GM23338 (cell line): ENCODE measurements around the gene TOX4. TPM values are rescaled to one million over a fixed set of nuclear protein-coding genes. Genes with fewer than 3 reads are reported as not detected.
"Not testable (repeated sequence)": the region's sequence is repeated elsewhere in the genome, so short reads cannot be mapped to it uniquely, and the experiment has no call there.

Experiments used
- ATAC-seq: fragments of 200-7000 bp; cut with Tn5 transposase; 3 replicates; pipeline ENCODE4 v1.9.1; 2020
- DNase-seq: peaks from one replicate; pipeline ENCODE4 v3.0.0-alpha.2; 2015; ENCODE audit warnings: low spot score
- H2AFZ ChIP-seq: fragments of 200-600 bp; sonication (generic); 2 replicates; pipeline ENCODE4 v1.8.0; 2016; ENCODE audit warnings: antibody characterized with exemption, mild to moderate bottlenecking, moderate library complexity
- H3F3A ChIP-seq: fragments of 200-600 bp; sonication (generic); replicated peaks from 2 replicates; pipeline ENCODE4 v1.8.0; 2017; ENCODE audit warnings: antibody characterized with exemption, mixed run types, low read depth
- H3K27ac ChIP-seq: fragments of 200-600 bp; sonication (generic); 2 replicates; pipeline ENCODE4 v1.6.1; 2016; ENCODE audit warnings: low read depth
- H3K27me3 ChIP-seq: fragments of 200-600 bp; sonication (generic); 2 replicates; pipeline ENCODE4 v1.8.0; 2016; ENCODE audit warnings: mild to moderate bottlenecking, mixed run types, moderate library complexity; ENCODE audit not compliant: insufficient read depth
- H3K36me3 ChIP-seq: fragments of 200-600 bp; sonication (generic); 2 replicates; pipeline ENCODE4 v1.8.0; 2016; ENCODE audit warnings: mild to moderate bottlenecking; ENCODE audit not compliant: insufficient read depth
- H3K4me1 ChIP-seq: fragments of 200-600 bp; sonication (generic); 2 replicates; pipeline ENCODE4 v1.8.0; 2016; ENCODE audit warnings: mild to moderate bottlenecking, moderate library complexity; ENCODE audit not compliant: insufficient read depth
- H3K4me2 ChIP-seq: fragments of 200-600 bp; sonication (generic); 2 replicates; pipeline ENCODE4 v1.7.1; 2017; ENCODE audit warnings: mixed run types
- H3K4me3 ChIP-seq: fragments of 200-600 bp; sonication (generic); 2 replicates; pipeline ENCODE4 v1.6.1; 2016; ENCODE audit warnings: mixed run types
- H3K79me2 ChIP-seq: fragments of 200-600 bp; sonication (generic); replicated peaks from 2 replicates; pipeline ENCODE4 v1.8.0; 2017; ENCODE audit warnings: mild to moderate bottlenecking; ENCODE audit not compliant: insufficient read depth
- H3K9me2 ChIP-seq: fragments of 200-600 bp; sonication (generic); 2 replicates; pipeline ENCODE4 v1.8.0; 2017; ENCODE audit not compliant: insufficient read depth
- H4K20me1 ChIP-seq: fragments of 200-600 bp; sonication (generic); replicated peaks from 2 replicates; pipeline ENCODE4 v1.8.0; 2017; ENCODE audit warnings: mild to moderate bottlenecking; ENCODE audit not compliant: insufficient read depth
- H3K27ac Mint-ChIP-seq: 2 replicates; pipeline ENCODE4 v1.8.0; 2020; ENCODE audit warnings: inconsistent platforms, mild to moderate bottlenecking, moderate library complexity, mixed read lengths
- H3K27me3 Mint-ChIP-seq: 3 replicates; pipeline ENCODE4 v1.8.0; 2022; ENCODE audit warnings: low read depth, mild to moderate bottlenecking, moderate library complexity, mixed read lengths, inconsistent platforms; ENCODE audit not compliant: insufficient read depth, poor library complexity
- H3K36me3 Mint-ChIP-seq: 3 replicates; pipeline ENCODE4 v1.8.0; 2021; ENCODE audit warnings: low read depth, mild to moderate bottlenecking, inconsistent platforms, moderate library complexity, mixed read lengths
- H3K4me1 Mint-ChIP-seq: 3 replicates; pipeline ENCODE4 v1.8.0; 2020; ENCODE audit warnings: mild to moderate bottlenecking, inconsistent platforms, mixed read lengths
- H3K4me3 Mint-ChIP-seq: 3 replicates; pipeline ENCODE4 v1.8.0; 2021; ENCODE audit warnings: moderate library complexity, mild to moderate bottlenecking, inconsistent platforms, mixed read lengths
- H3K9me3 Mint-ChIP-seq: 3 replicates; pipeline ENCODE4 v1.8.0; 2020; ENCODE audit warnings: moderate library complexity, mild to moderate bottlenecking, inconsistent platforms, mixed read lengths
- EZH2 ChIP-seq: fragments of 200-600 bp; sonication (generic); IDR thresholded peaks from one replicate; pipeline ENCODE4 v1.8.0; 2017; ENCODE audit warnings: antibody characterized with exemption, mild to moderate bottlenecking, low read depth; ENCODE audit not compliant: unreplicated experiment
- EZH2phosphoT487 ChIP-seq: fragments of 200-600 bp; sonication (generic); IDR thresholded peaks from one replicate; pipeline ENCODE4 v1.8.1; 2018; ENCODE audit warnings: antibody characterized with exemption; ENCODE audit not compliant: unreplicated experiment
- NANOG ChIP-seq: IDR thresholded peaks from 2 replicates; pipeline ENCODE4 v1.6.1; 2016; ENCODE audit warnings: antibody characterized with exemption, borderline replicate concordance
- STAT1 ChIP-seq: IDR thresholded peaks from one replicate; pipeline ENCODE4 v1.6.1; 2016; ENCODE audit warnings: antibody characterized with exemption; ENCODE audit not compliant: unreplicated experiment
- polyA plus RNA-seq: library from polyadenylated mRNA; unstranded; fragments of >200 nt; fragmentation: Nextera tagmentation; extraction: Ambion mirVana; gene quantifications from 2 replicates; pipeline ENCODE4 v1.2.1, GENCODE V29; 2016
- total RNA-seq: library from RNA; depleted of rRNA; stranded (reverse); fragments of >200 nt; shearing (Covaris generic); gene quantifications from 2 replicates; pipeline ENCODE4 v1.2.3, GENCODE V29; 2014
- TF ChIP-seq, protein P1 (sequence below): IDR thresholded peaks from 2 replicates; pipeline ENCODE4 v1.6.1; 2016; ENCODE audit warnings: antibody characterized with exemption
- TF ChIP-seq, protein P2 (sequence below): fragments of 250-450 bp; sonication (Bioruptor Pico); IDR thresholded peaks from 2 replicates; pipeline ENCODE4 v1.5.0; 2020; ENCODE audit warnings: mild to moderate bottlenecking, moderate library complexity
- TF ChIP-seq, protein P3 (sequence below): IDR thresholded peaks from one replicate; pipeline ENCODE4 v1.6.1; 2018; ENCODE audit warnings: antibody characterized with exemption; ENCODE audit not compliant: unreplicated experiment
- TF ChIP-seq, protein P4 (sequence below), 2 experiments: fragments of 200-600 bp in 1 of 2; sonication (generic) in 1 of 2; conservative IDR thresholded peaks; 2 replicates each; pipeline versions ENCODE4 v1.5.1 to v1.6.1; 2016 to 2017; ENCODE audit warnings: antibody characterized with exemption in 2 of 2, low read depth in 2 of 2, mild to moderate bottlenecking in 2 of 2, moderate library complexity in 1 of 2

The TOX4 gene
- total and polyA plus RNA-seq, 2 experiments from 2014 or later = 45.6 to 72.8 TPM

DNA sequence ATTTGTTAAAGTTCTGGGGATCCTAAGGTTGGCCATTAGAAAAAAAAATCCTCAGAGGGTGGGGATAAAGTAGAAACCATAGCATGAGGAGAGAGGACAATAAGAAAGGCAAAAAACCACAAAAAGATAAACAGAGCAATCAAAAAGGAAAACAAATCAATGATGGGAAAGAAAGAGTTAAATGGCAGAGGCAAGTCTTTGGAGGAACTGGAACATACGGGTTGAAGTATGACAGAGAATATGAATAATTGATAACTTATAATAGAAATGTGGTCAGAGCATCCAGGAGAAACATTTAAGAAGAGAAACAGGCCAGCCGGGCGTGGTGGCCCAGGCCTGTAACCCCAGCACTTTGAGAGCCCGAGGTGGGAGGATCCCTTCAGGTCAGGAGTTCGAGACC lies 67.0 kb downstream of the TOX4 start:
- Mint-ChIP-seq H3K4me3 (peak overlapping the region; percentile 49), H3K9me3 (peaks cover 21% of the 10 kb centered on the region), H3K4me1 (peaks cover 31% of the 10 kb centered on the region), H3K36me3 (peaks cover 14% of the 10 kb centered on the region; the same call in 2 of the 3 replicates), H3K27ac (peak overlapping the region; percentile 85), H3K27me3 (peaks cover 25% of the 10 kb centered on the region)
- no peaks in the 10 kb centered on the region for H4K20me1 ChIP-seq
- ATAC-seq = no peak
- H3K4me3 ChIP-seq = peak overlapping the region; percentile 6; the same call in 1 of the 2 replicates
- no peak for DNase-seq
- H3K27me3 ChIP-seq = no peaks in the 10 kb centered on the region
- H3K4me1 ChIP-seq = peaks cover 26% of the 10 kb centered on the region
- H3K4me2 ChIP-seq = peak overlapping the region; percentile 14
- TF ChIP-seq, protein P1, sequence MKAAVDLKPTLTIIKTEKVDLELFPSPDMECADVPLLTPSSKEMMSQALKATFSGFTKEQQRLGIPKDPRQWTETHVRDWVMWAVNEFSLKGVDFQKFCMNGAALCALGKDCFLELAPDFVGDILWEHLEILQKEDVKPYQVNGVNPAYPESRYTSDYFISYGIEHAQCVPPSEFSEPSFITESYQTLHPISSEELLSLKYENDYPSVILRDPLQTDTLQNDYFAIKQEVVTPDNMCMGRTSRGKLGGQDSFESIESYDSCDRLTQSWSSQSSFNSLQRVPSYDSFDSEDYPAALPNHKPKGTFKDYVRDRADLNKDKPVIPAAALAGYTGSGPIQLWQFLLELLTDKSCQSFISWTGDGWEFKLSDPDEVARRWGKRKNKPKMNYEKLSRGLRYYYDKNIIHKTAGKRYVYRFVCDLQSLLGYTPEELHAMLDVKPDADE = no peak
- TF ChIP-seq, protein P2, sequence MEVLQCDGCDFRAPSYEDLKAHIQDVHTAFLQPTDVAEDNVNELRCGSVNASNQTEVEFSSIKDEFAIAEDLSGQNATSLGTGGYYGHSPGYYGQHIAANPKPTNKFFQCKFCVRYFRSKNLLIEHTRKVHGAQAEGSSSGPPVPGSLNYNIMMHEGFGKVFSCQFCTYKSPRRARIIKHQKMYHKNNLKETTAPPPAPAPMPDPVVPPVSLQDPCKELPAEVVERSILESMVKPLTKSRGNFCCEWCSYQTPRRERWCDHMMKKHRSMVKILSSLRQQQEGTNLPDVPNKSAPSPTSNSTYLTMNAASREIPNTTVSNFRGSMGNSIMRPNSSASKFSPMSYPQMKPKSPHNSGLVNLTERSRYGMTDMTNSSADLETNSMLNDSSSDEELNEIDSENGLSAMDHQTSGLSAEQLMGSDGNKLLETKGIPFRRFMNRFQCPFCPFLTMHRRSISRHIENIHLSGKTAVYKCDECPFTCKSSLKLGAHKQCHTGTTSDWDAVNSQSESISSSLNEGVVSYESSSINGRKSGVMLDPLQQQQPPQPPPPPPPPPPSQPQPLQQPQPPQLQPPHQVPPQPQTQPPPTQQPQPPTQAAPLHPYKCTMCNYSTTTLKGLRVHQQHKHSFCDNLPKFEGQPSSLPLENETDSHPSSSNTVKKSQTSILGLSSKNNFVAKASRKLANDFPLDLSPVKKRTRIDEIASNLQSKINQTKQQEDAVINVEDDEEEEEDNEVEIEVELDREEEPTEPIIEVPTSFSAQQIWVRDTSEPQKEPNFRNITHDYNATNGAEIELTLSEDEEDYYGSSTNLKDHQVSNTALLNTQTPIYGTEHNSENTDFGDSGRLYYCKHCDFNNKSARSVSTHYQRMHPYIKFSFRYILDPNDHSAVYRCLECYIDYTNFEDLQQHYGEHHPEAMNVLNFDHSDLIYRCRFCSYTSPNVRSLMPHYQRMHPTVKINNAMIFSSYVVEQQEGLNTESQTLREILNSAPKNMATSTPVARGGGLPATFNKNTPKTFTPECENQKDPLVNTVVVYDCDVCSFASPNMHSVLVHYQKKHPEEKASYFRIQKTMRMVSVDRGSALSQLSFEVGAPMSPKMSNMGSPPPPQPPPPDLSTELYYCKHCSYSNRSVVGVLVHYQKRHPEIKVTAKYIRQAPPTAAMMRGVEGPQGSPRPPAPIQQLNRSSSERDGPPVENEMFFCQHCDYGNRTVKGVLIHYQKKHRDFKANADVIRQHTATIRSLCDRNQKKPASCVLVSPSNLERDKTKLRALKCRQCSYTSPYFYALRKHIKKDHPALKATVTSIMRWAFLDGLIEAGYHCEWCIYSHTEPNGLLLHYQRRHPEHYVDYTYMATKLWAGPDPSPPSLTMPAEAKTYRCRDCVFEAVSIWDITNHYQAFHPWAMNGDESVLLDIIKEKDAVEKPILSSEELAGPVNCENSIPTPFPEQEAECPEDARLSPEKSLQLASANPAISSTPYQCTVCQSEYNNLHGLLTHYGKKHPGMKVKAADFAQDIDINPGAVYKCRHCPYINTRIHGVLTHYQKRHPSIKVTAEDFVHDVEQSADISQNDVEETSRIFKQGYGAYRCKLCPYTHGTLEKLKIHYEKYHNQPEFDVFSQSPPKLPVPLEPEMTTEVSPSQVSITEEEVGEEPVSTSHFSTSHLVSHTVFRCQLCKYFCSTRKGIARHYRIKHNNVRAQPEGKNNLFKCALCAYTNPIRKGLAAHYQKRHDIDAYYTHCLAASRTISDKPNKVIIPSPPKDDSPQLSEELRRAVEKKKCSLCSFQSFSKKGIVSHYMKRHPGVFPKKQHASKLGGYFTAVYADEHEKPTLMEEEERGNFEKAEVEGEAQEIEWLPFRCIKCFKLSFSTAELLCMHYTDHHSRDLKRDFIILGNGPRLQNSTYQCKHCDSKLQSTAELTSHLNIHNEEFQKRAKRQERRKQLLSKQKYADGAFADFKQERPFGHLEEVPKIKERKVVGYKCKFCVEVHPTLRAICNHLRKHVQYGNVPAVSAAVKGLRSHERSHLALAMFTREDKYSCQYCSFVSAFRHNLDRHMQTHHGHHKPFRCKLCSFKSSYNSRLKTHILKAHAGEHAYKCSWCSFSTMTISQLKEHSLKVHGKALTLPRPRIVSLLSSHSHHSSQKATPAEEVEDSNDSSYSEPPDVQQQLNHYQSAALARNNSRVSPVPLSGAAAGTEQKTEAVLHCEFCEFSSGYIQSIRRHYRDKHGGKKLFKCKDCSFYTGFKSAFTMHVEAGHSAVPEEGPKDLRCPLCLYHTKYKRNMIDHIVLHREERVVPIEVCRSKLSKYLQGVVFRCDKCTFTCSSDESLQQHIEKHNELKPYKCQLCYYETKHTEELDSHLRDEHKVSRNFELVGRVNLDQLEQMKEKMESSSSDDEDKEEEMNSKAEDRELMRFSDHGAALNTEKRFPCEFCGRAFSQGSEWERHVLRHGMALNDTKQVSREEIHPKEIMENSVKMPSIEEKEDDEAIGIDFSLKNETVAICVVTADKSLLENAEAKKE (CRISPR knock-in tag) = no peak
- TF ChIP-seq, protein P3, sequence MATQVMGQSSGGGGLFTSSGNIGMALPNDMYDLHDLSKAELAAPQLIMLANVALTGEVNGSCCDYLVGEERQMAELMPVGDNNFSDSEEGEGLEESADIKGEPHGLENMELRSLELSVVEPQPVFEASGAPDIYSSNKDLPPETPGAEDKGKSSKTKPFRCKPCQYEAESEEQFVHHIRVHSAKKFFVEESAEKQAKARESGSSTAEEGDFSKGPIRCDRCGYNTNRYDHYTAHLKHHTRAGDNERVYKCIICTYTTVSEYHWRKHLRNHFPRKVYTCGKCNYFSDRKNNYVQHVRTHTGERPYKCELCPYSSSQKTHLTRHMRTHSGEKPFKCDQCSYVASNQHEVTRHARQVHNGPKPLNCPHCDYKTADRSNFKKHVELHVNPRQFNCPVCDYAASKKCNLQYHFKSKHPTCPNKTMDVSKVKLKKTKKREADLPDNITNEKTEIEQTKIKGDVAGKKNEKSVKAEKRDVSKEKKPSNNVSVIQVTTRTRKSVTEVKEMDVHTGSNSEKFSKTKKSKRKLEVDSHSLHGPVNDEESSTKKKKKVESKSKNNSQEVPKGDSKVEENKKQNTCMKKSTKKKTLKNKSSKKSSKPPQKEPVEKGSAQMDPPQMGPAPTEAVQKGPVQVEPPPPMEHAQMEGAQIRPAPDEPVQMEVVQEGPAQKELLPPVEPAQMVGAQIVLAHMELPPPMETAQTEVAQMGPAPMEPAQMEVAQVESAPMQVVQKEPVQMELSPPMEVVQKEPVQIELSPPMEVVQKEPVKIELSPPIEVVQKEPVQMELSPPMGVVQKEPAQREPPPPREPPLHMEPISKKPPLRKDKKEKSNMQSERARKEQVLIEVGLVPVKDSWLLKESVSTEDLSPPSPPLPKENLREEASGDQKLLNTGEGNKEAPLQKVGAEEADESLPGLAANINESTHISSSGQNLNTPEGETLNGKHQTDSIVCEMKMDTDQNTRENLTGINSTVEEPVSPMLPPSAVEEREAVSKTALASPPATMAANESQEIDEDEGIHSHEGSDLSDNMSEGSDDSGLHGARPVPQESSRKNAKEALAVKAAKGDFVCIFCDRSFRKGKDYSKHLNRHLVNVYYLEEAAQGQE = no peak
- TF ChIP-seq, protein P4, sequence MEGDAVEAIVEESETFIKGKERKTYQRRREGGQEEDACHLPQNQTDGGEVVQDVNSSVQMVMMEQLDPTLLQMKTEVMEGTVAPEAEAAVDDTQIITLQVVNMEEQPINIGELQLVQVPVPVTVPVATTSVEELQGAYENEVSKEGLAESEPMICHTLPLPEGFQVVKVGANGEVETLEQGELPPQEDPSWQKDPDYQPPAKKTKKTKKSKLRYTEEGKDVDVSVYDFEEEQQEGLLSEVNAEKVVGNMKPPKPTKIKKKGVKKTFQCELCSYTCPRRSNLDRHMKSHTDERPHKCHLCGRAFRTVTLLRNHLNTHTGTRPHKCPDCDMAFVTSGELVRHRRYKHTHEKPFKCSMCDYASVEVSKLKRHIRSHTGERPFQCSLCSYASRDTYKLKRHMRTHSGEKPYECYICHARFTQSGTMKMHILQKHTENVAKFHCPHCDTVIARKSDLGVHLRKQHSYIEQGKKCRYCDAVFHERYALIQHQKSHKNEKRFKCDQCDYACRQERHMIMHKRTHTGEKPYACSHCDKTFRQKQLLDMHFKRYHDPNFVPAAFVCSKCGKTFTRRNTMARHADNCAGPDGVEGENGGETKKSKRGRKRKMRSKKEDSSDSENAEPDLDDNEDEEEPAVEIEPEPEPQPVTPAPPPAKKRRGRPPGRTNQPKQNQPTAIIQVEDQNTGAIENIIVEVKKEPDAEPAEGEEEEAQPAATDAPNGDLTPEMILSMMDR (conservative IDR thresholded peaks at IDR 0.05; ENCODE audit: low read depth in 2 of 2) = no peak
- TF ChIP-seq NANOG (no peak), STAT1 (no peak), EZH2 (no peak), EZH2phosphoT487 (no peak)
- H3K9me2 ChIP-seq = no peaks in the 10 kb centered on the region
- H3K36me3 ChIP-seq = no peaks in the 10 kb centered on the region
- no peak overlapping the region for H2AFZ ChIP-seq
- 0 out of 2 replicates have a peak, but pooled peaks cover 2% of the 10 kb centered on the region for H3K79me2 ChIP-seq
- peak overlapping the region; percentile 46 for H3K27ac ChIP-seq
- no peaks in the 10 kb centered on the region for H3F3A ChIP-seq

DNA sequence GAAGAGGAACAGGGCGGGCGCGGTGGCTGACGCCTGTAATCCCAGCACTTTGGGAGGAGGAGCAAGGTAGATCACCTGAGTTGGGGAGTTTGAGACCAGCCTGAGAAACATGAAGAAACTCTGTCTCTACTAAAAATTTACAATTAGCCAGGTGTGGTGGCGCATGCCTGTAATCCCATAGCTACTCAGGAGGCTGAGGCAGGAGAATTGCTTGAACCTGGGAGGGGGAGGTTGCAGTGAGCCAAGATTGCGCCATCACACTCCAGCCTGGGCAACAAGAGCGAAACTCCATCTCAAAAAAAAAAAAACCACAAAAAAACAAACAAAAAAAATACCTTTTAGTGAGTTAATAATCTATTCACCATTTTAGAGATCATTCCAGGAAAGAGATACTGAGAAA lies 67.6 kb downstream of the TOX4 start:
- H3K4me1 Mint-ChIP-seq = peaks cover 25% of the 10 kb centered on the region
- peaks cover 19% of the 10 kb centered on the region for H3K4me1 ChIP-seq
- not testable (repeated sequence) for H3K27ac Mint-ChIP-seq, H4K20me1 ChIP-seq, H3K4me3 Mint-ChIP-seq, H3K4me3 ChIP-seq, DNase-seq, H3K4me2 ChIP-seq, H3K27me3 ChIP-seq, H3K36me3 ChIP-seq, ATAC-seq, H3K79me2 ChIP-seq, H2AFZ ChIP-seq, H3F3A ChIP-seq, H3K9me2 ChIP-seq
- H3K36me3 Mint-ChIP-seq = peaks cover 14% of the 10 kb centered on the region; the same call in 2 of the 3 replicates
- H3K27me3 Mint-ChIP-seq = peaks cover 25% of the 10 kb centered on the region
- H3K27ac ChIP-seq = peak overlapping the region; percentile 47; the same call in 1 of the 2 replicates
- peaks cover 21% of the 10 kb centered on the region for H3K9me3 Mint-ChIP-seq
